Measurements from ENCODE around the gene IQSEC1. TPM values are rescaled to one million over a fixed set of nuclear protein-coding genes. Genes with fewer than 3 reads are reported as not detected.

The IQSEC1 gene
- total RNA-seq, 1 experiment from 2014 or later = 28.1 TPM

DNA sequence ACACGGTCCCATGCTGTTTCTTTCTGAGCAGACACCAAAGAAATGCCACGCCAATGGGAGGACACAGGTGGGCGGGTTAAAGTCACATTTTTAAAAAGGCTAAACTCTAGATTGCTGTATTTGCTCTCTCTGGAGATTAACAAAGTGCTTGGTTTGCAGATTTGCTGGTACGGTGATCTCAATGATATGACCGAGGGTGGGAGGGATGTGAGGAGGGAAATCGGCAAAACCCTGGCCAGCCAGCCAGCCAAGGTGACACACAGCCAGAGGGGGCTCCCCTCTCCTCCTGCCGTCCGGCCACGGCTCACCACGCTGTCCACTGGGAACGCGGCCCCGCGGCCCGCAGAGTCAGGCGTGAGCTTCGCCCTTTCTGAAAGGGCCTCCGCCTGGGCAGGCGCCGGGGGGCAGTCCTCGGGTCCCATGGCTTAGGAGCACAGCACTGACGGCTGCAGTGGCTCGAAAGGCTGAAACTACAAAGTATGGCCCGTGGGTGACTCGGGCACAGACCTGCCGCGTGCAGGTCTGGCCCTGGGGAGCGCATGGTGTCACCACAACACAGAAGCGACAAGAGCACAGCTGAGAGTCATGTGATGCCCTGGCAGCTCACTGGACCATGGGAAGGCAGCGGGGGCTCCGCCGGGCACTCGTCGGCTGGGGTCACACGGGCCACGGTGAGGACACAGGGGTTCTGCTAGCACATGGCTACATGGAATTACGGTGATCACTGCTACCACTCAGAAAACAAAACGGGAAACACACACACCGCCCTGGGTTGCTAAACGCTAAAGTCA, 174.1 kb downstream of the IQSEC1 start:
- ChIA-PET POLR2A (no interaction called here), RAD21 (ENCODE audit: low non-redundant PET in 1 of 2, low total read pairs in 2 of 2, uncharacterized antibody in 2 of 2, unreplicated experiment in 2 of 2) (interaction anchor here in 1 of 2 experiments (0.6 kb wide), 1 partner anchor 93 kb away, joined by 3 read pairs; no protein-coding TSS in a partner anchor), CTCF (no interaction called here)
- DNase-seq (ENCODE audit: low read depth, low spot score) (no peak), ATAC-seq (no peak)
- Histone ChIP-seq H3K36me3 (ENCODE audit: control insufficient read depth in 1 of 2, insufficient read depth in 2 of 2, low read length in 2 of 2) (peaks cover 0 to 2% of the 10 kb centered on the region in 2 experiments; a peak in 1 of 4 replicates), H2AFZ (ENCODE audit: low read depth, low read length, poor library complexity, severe bottlenecking) (no peak overlapping the region), H3K9me2 (ENCODE audit: insufficient read depth) (no peaks in the 10 kb centered on the region), H3K4me3 (replicated peaks in 1 of 2; ENCODE audit: low read depth in 1 of 2, low read length in 2 of 2) (no peak overlapping the region), H3K4me2 (ENCODE audit: low read length) (no peak overlapping the region), H3K27ac (ENCODE audit: low read depth, low read length) (no peak overlapping the region), H3K79me2 (ENCODE audit: insufficient read depth, low read length) (no peaks in the 10 kb centered on the region), H3K9ac (ENCODE audit: low read length) (no peak overlapping the region), H3K27me3 (ENCODE audit: insufficient read depth, low read length) (no peaks in the 10 kb centered on the region), H3K4me1 (ENCODE audit: control insufficient read depth in 1 of 2, insufficient read depth in 2 of 2, low read length in 2 of 2) (no peaks in the 10 kb centered on the region), H4K20me1 (ENCODE audit: insufficient read depth) (no peaks in the 10 kb centered on the region), H3K9me3 (ENCODE audit: control insufficient read depth in 1 of 2, insufficient read depth in 1 of 2, low read depth in 1 of 2, low read length in 2 of 2) (no peaks in the 10 kb centered on the region)
- no peak for TF ChIP-seq CEBPB (IDR thresholded peaks at IDR 0.05; ENCODE audit: low read depth)
- no peak for TF ChIP-seq JUND (IDR thresholded peaks at IDR 0.05)
- TF ChIP-seq, protein P1, sequence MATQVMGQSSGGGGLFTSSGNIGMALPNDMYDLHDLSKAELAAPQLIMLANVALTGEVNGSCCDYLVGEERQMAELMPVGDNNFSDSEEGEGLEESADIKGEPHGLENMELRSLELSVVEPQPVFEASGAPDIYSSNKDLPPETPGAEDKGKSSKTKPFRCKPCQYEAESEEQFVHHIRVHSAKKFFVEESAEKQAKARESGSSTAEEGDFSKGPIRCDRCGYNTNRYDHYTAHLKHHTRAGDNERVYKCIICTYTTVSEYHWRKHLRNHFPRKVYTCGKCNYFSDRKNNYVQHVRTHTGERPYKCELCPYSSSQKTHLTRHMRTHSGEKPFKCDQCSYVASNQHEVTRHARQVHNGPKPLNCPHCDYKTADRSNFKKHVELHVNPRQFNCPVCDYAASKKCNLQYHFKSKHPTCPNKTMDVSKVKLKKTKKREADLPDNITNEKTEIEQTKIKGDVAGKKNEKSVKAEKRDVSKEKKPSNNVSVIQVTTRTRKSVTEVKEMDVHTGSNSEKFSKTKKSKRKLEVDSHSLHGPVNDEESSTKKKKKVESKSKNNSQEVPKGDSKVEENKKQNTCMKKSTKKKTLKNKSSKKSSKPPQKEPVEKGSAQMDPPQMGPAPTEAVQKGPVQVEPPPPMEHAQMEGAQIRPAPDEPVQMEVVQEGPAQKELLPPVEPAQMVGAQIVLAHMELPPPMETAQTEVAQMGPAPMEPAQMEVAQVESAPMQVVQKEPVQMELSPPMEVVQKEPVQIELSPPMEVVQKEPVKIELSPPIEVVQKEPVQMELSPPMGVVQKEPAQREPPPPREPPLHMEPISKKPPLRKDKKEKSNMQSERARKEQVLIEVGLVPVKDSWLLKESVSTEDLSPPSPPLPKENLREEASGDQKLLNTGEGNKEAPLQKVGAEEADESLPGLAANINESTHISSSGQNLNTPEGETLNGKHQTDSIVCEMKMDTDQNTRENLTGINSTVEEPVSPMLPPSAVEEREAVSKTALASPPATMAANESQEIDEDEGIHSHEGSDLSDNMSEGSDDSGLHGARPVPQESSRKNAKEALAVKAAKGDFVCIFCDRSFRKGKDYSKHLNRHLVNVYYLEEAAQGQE (IDR thresholded peaks at IDR 0.05; ENCODE audit: low read depth) = no peak
- no peak for TF ChIP-seq CTCF (IDR thresholded peaks at IDR 0.05 in 2 of 3, conservative IDR thresholded peaks at IDR 0.05 in 1 of 3; ENCODE audit: borderline replicate concordance in 1 of 3, insufficient read depth in 1 of 3, low read depth in 2 of 3, low read length in 2 of 3)
- no peak for TF ChIP-seq POLR2AphosphoS5 (IDR thresholded peaks at IDR 0.05; ENCODE audit: low read depth, low read length)
- no peak for TF ChIP-seq ATF3 (IDR thresholded peaks at IDR 0.05)
- TF ChIP-seq FOSL1 (IDR thresholded peaks at IDR 0.05; ENCODE audit: low read depth) = no peak
- no peak for TF ChIP-seq SRF (IDR thresholded peaks at IDR 0.05; ENCODE audit: low read depth)
- TF ChIP-seq TCF7L2 (IDR thresholded peaks at IDR 0.05; ENCODE audit: borderline replicate concordance, extremely low read depth, insufficient read depth, insufficient read length) = no peak
- TF ChIP-seq ZFX (IDR thresholded peaks at IDR 0.05) = no peak
- no peak for TF ChIP-seq RAD21 (IDR thresholded peaks at IDR 0.05; ENCODE audit: low read depth)
- no peak for TF ChIP-seq SIN3A (IDR thresholded peaks at IDR 0.05; ENCODE audit: low read depth)
- BruUV-seq (replicated peaks) = no TSS peak
- intact Hi-C loops (cut with micrococcal nuclease) = no loop called here
